H7 (cell line): ENCODE results near the gene QRFP. TPM values are rescaled to one million over a fixed set of nuclear protein-coding genes. Genes with fewer than 3 reads are reported as not detected.

ENCODE experiments used
- DNase-seq: peaks from one replicate; pipeline ENCODE4 v3.0.0; 2012
- H3K27me3 ChIP-seq: 2 replicates; pipeline ENCODE4 v1.6.0; 2011; ENCODE audit warnings: mild to moderate bottlenecking, low read length; ENCODE audit not compliant: control insufficient read depth, insufficient read depth
- H3K36me3 ChIP-seq: replicated peaks from 2 replicates; pipeline ENCODE4 v1.5.1; 2011; ENCODE audit warnings: low read length; ENCODE audit not compliant: control insufficient read depth, insufficient read depth
- H3K4me3 ChIP-seq: 2 replicates; pipeline ENCODE4 v1.5.1; 2011; ENCODE audit warnings: low read depth, mild to moderate bottlenecking, control low read depth, low read length, moderate library complexity; ENCODE audit not compliant: insufficient read depth
- total RNA-seq: library from RNA; depleted of rRNA; stranded (reverse); fragments of >200 nt; shearing (Covaris generic); gene quantifications from 2 replicates; pipeline ENCODE4 v1.2.3, GENCODE V29; 2014; rRNA removed

The QRFP gene
- total RNA-seq = not detected in 2 replicates

GRCh38 chr9:130896233-130897014 is at the start of gene QRFP:
Gene QRFP (minus strand): TSS chr9:130896812. CDS start chr9:130893838, 2,974 bp downstream.
- Histone ChIP-seq H3K27me3 (no peaks in the 10 kb centered on the region), H3K4me3 (no peak within 1 kb of the TSS), H3K36me3 (peaks cover 3% of the 10 kb centered on the region)
- peak; percentile 69 for DNase-seq

- DNase-seq = no peak
- H3K4me3 ChIP-seq = no peak overlapping the region
- no peaks in the 10 kb centered on the region for H3K36me3 ChIP-seq
- peaks cover 10% of the 10 kb centered on the region for H3K27me3 ChIP-seq
These were observed 48.6 kb upstream of the QRFP start for GRCh38 chr9:130945173-130945572.

- H3K27me3 ChIP-seq = peaks cover 16% of the 10 kb centered on the region
- no peak overlapping the region for H3K4me3 ChIP-seq
- no peaks in the 10 kb centered on the region for H3K36me3 ChIP-seq
- peak; percentile 58 for DNase-seq
These were observed 48.0 kb upstream of the QRFP start for GRCh38 chr9:130944510-130945058.

GRCh38 chr9:130943777-130944176 is 47.2 kb upstream of the QRFP start:
- peak; percentile 43 for DNase-seq
- peaks cover 24% of the 10 kb centered on the region for H3K27me3 ChIP-seq
- H3K4me3 ChIP-seq = no peak overlapping the region
- H3K36me3 ChIP-seq = no peaks in the 10 kb centered on the region

- H3K4me3 ChIP-seq = no peak overlapping the region
- DNase-seq = peak; percentile 50
- H3K27me3 ChIP-seq = peaks cover 27% of the 10 kb centered on the region
- no peaks in the 10 kb centered on the region for H3K36me3 ChIP-seq
These were observed 46.6 kb upstream of the QRFP start for GRCh38 chr9:130943221-130943620.

- no peaks in the 10 kb centered on the region for H3K36me3 ChIP-seq
- no peak for DNase-seq
- H3K4me3 ChIP-seq = no peak overlapping the region
- H3K27me3 ChIP-seq = peaks cover 32% of the 10 kb centered on the region
These were observed 46.1 kb upstream of the QRFP start for GRCh38 chr9:130942679-130943078.

- peak; percentile 27 for DNase-seq
- H3K27me3 ChIP-seq = peaks cover 38% of the 10 kb centered on the region
- no peaks in the 10 kb centered on the region for H3K36me3 ChIP-seq
- H3K4me3 ChIP-seq = no peak overlapping the region
These were observed 45.5 kb upstream of the QRFP start for GRCh38 chr9:130942084-130942483.

GRCh38 chr9:130940693-130941576 is 44.3 kb upstream of the QRFP start:
- Histone ChIP-seq H3K36me3 (no peaks in the 10 kb centered on the region), H3K27me3 (peaks cover 38% of the 10 kb centered on the region), H3K4me3 (no peak overlapping the region; the same call in 1 of the 2 replicates)
- DNase-seq = peak; percentile 98

GRCh38 chr9:130940027-130940549 is 43.5 kb upstream of the QRFP start:
- no peaks in the 10 kb centered on the region for H3K36me3 ChIP-seq
- peak overlapping the region; percentile 63; the same call in 1 of the 2 replicates for H3K4me3 ChIP-seq
- H3K27me3 ChIP-seq = peaks cover 38% of the 10 kb centered on the region
- peak; percentile 71 for DNase-seq

- DNase-seq = peak; percentile 88
- Histone ChIP-seq H3K4me3 (peak overlapping the region; percentile 63), H3K36me3 (no peaks in the 10 kb centered on the region), H3K27me3 (peaks cover 38% of the 10 kb centered on the region)
These were observed 42.9 kb upstream of the QRFP start for GRCh38 chr9:130939405-130940026.

- peak; percentile 93 for DNase-seq
- H3K27me3 ChIP-seq = peaks cover 38% of the 10 kb centered on the region
These were observed 42.2 kb upstream of the QRFP start, which contains the start of gene FIBCD1 for GRCh38 chr9:130938652-130939404. Gene FIBCD1 (minus strand): TSS chr9:130939247. CDS start chr9:130938607, 640 bp downstream.

GRCh38 chr9:130938184-130938651 is 41.6 kb upstream of the QRFP start:
- no peaks in the 10 kb centered on the region for H3K36me3 ChIP-seq
- peak overlapping the region; percentile 63 for H3K4me3 ChIP-seq
- DNase-seq = no peak
- H3K27me3 ChIP-seq = peaks cover 38% of the 10 kb centered on the region

More at GRCh38 chr9:130938652-130939404, 42.2 kb upstream of the QRFP start, which contains the start of gene FIBCD1:
- Histone ChIP-seq H3K36me3 (no peaks in the 10 kb centered on the region), H3K4me3 (peak within 1 kb of the TSS; percentile 63)
